ENCODE measurements around the gene SUCLA2.

SUCLA2 gene

DNA sequence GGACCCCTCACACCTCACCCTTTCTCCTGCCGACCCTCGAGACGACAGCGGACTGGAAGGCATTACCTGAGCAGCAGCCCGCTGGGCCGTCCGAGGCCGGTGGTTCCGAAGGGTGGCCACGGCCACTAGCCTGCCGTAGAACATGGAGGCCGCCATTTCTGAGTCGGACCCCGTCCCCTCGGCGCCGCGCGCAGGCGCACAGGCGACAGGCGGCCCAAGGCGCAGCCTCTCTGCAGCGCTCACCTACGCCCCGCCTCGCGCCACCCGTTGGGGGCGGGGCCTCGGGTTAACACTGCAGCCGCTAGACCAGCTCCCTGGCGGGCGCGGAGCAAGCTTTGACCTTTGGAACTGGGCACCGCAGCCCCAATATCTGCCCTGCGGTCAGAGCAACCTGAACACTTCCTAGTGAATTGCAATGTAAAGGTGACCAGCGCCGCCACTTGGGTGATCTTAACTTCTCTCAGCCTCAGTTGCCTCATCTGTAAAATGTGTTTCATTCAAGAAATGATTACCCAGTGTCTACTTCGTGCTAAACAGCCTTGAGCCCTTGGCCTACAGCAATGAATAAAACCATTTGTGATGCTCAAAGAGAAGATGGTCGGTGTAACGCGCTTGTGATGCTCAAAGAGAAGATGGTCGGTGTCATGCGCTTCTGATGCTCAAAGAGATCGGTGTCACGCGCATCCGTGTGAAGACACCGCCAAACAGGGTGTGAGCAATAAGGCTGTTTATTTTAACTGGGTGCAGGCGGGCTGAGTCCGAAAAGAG, at the start of gene SUCLA2:
Gene SUCLA2, minus strand, starts transcription at position 160 of the 768 bp plus-strand sequence. Its CDS starts 4 bp downstream, at position 156.
- no peaks in the 10 kb centered on the region for H3K27me3 ChIP-seq (ENCODE audit: control insufficient read depth, insufficient read depth, low read length)
- peaks cover 6% of the 10 kb centered on the region for H3K36me3 ChIP-seq (ENCODE audit: control insufficient read depth, insufficient read depth, low read length)
- peak within 1 kb of the TSS; percentile 98 for H3K4me3 ChIP-seq (ENCODE audit: low read depth, low read length)
- peak within 1 kb of the TSS; percentile 91 for H3K9ac ChIP-seq (ENCODE audit: low read depth, low read length)
- no peaks in the 10 kb centered on the region for H3K9me3 ChIP-seq (ENCODE audit: control insufficient read depth, insufficient read depth, low read length)
- H3K4me1 ChIP-seq (ENCODE audit: control insufficient read depth, insufficient read depth, low read length) = peaks cover 27% of the 10 kb centered on the region
- H3K27ac ChIP-seq (ENCODE audit: low read depth, low read length) = peak within 1 kb of the TSS; percentile 90

DNA sequence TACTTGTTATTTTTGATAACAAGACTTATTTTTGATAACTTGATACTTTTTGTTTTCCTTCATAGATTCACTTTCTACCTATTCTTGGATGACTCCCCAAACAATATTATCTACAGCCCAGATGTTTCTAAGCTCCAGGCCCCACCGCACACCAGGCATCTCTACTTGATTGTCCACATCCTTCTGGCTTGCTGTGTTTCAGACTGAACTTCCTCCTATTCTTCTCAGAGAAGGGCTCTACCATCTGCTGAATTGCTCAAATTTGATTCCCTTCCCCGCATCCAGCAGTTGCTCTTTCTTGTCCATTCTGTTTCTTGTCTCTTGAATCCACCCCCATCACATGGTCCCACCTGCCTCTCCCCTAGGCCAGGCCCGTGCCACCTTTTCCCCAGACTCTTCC, 49.5 kb upstream of the SUCLA2 start:
- peaks cover 68% of the 10 kb centered on the region for H3K36me3 ChIP-seq (ENCODE audit: control insufficient read depth, insufficient read depth, low read length)

GRCh38 chr13:48043789-48044503, 42.9 kb upstream of the SUCLA2 start:
- Histone ChIP-seq H3K4me3 (ENCODE audit: low read depth, low read length) (no peak overlapping the region), H3K27ac (ENCODE audit: low read depth, low read length) (no peak overlapping the region), H3K9me3 (ENCODE audit: control insufficient read depth, insufficient read depth, low read length) (no peaks in the 10 kb centered on the region), H3K36me3 (ENCODE audit: control insufficient read depth, insufficient read depth, low read length) (peaks cover 72% of the 10 kb centered on the region), H3K4me1 (ENCODE audit: control insufficient read depth, insufficient read depth, low read length) (no peaks in the 10 kb centered on the region), H3K9ac (ENCODE audit: low read depth, low read length) (no peak overlapping the region), H3K27me3 (ENCODE audit: control insufficient read depth, insufficient read depth, low read length) (no peaks in the 10 kb centered on the region)

More for the DNA sequence above, 49.5 kb upstream of the SUCLA2 start:
- H3K27me3 ChIP-seq (ENCODE audit: control insufficient read depth, insufficient read depth, low read length) = no peaks in the 10 kb centered on the region
- no peaks in the 10 kb centered on the region for H3K4me1 ChIP-seq (ENCODE audit: control insufficient read depth, insufficient read depth, low read length)
- H3K27ac ChIP-seq (ENCODE audit: low read depth, low read length) = no peak overlapping the region
- H3K9ac ChIP-seq (ENCODE audit: low read depth, low read length) = no peak overlapping the region
- H3K4me3 ChIP-seq (ENCODE audit: low read depth, low read length) = no peak overlapping the region
- no peaks in the 10 kb centered on the region for H3K9me3 ChIP-seq (ENCODE audit: control insufficient read depth, insufficient read depth, low read length)

GRCh38 chr13:48042894-48043293, 41.8 kb upstream of the SUCLA2 start:
- Histone ChIP-seq H3K27ac (ENCODE audit: low read depth, low read length) (no peak overlapping the region), H3K27me3 (ENCODE audit: control insufficient read depth, insufficient read depth, low read length) (no peaks in the 10 kb centered on the region), H3K4me3 (ENCODE audit: low read depth, low read length) (no peak overlapping the region), H3K9ac (ENCODE audit: low read depth, low read length) (no peak overlapping the region), H3K9me3 (ENCODE audit: control insufficient read depth, insufficient read depth, low read length) (no peaks in the 10 kb centered on the region), H3K36me3 (ENCODE audit: control insufficient read depth, insufficient read depth, low read length) (peaks cover 63% of the 10 kb centered on the region), H3K4me1 (ENCODE audit: control insufficient read depth, insufficient read depth, low read length) (peaks cover 6% of the 10 kb centered on the region; the same call in 1 of the 2 replicates)

- Histone ChIP-seq H3K27ac (ENCODE audit: low read depth, low read length) (no peak overlapping the region), H3K4me3 (ENCODE audit: low read depth, low read length) (no peak overlapping the region), H3K9ac (ENCODE audit: low read depth, low read length) (no peak overlapping the region), H3K36me3 (ENCODE audit: control insufficient read depth, insufficient read depth, low read length) (peaks cover 43% of the 10 kb centered on the region), H3K9me3 (ENCODE audit: control insufficient read depth, insufficient read depth, low read length) (no peaks in the 10 kb centered on the region), H3K4me1 (ENCODE audit: control insufficient read depth, insufficient read depth, low read length) (peaks cover 17% of the 10 kb centered on the region), H3K27me3 (ENCODE audit: control insufficient read depth, insufficient read depth, low read length) (no peaks in the 10 kb centered on the region)
Measured at GRCh38 chr13:48040896-48041295, 39.8 kb upstream of the SUCLA2 start.

DNA sequence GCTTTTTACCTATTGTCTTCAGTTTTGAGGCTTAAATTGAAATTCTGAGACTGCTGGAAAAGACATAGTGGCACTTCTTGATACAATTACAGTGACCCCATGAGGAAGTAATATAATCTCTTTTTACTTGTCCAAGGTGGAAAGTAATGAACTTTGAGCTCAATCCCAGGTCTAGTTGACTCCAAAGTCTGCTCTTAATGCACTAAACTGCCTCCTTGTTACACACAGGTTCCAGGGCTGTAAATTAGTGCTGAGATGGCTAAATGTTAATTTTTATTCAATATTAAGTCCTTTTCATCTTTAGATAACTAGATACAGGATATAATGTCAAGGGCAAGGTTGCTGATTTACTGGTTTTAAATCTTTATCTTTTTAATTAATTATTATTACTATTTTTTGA, 39.0 kb upstream of the SUCLA2 start:
- no peak overlapping the region for H3K4me3 ChIP-seq (ENCODE audit: low read depth, low read length)
- H3K36me3 ChIP-seq (ENCODE audit: control insufficient read depth, insufficient read depth, low read length) = peaks cover 34% of the 10 kb centered on the region
- no peaks in the 10 kb centered on the region for H3K27me3 ChIP-seq (ENCODE audit: control insufficient read depth, insufficient read depth, low read length)
- no peak overlapping the region for H3K9ac ChIP-seq (ENCODE audit: low read depth, low read length)
- H3K4me1 ChIP-seq (ENCODE audit: control insufficient read depth, insufficient read depth, low read length) = peaks cover 17% of the 10 kb centered on the region
- no peak overlapping the region for H3K27ac ChIP-seq (ENCODE audit: low read depth, low read length)
- H3K9me3 ChIP-seq (ENCODE audit: control insufficient read depth, insufficient read depth, low read length) = no peaks in the 10 kb centered on the region

DNA sequence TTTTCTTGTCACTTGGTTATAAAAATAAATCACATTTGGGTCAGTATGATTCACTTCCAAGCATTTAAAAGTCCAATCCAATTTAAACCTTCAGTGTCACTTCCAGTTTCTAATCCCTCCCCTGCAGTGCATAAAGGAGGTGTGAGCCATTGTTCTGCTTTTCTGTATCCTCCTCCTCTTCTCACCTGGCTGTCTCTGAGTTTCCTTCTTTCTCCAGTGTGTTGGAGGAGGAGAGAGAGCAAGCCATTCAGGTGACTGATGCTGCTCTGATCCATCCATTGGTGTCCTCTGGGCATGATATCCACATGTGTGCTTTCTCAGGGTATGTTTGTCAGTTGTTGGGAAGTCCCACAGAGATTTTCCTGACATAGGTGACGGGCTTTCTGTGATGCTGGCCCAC, 37.7 kb upstream of the SUCLA2 start:
- Histone ChIP-seq H3K27me3 (ENCODE audit: control insufficient read depth, insufficient read depth, low read length) (no peaks in the 10 kb centered on the region), H3K36me3 (ENCODE audit: control insufficient read depth, insufficient read depth, low read length) (peaks cover 25% of the 10 kb centered on the region), H3K9ac (ENCODE audit: low read depth, low read length) (no peak overlapping the region), H3K9me3 (ENCODE audit: control insufficient read depth, insufficient read depth, low read length) (peaks cover 3% of the 10 kb centered on the region; the same call in 1 of the 2 replicates), H3K4me1 (ENCODE audit: control insufficient read depth, insufficient read depth, low read length) (peaks cover 17% of the 10 kb centered on the region), H3K27ac (ENCODE audit: low read depth, low read length) (peak overlapping the region; percentile 98), H3K4me3 (ENCODE audit: low read depth, low read length) (peak overlapping the region; percentile 78)

DNA sequence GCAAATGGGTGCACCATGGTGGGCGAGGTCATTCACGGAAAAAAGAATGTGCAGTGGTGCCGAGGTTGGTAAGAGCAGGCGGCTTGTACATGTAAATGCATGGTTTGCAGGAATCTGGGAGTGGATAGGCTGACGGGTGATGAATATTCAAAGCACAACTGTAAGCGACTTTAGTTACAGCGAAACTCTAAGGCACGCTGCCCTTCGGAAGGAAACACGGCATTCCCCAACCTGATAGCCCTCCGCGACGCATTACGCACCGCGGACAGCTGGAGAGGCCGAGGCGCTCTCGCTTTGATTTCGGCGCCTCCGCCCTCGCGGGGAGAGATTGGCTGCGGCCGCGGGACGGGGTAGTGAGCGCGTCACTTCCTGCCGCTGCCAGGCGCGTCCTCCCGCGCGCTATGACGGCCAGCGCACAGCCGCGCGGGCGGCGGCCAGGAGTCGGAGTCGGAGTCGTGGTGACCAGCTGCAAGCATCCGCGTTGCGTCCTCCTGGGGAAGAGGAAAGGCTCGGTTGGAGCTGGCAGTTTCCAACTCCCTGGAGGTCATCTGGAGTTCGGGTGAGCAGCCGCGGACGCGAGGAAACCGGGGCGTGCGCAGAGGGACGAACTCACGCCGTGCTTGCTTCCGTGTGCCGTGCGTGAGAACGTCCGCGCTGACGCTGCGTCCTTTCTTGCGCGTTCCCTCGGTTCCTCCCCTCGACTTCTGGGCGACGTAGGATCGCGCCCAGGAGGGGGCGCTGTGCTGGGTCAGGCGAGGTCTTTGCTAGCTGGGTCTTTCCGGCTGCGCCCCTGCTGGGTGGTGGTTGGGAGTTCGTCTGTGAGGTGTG, 36.5 kb upstream of the SUCLA2 start, which contains the start of gene NUDT15:
Gene NUDT15, plus strand, starts transcription at position 381 of the 828 bp plus-strand sequence. Its CDS starts 21 bp downstream, at position 402.
- peaks cover 19% of the 10 kb centered on the region for H3K36me3 ChIP-seq (ENCODE audit: control insufficient read depth, insufficient read depth, low read length)
- H3K9me3 ChIP-seq (ENCODE audit: control insufficient read depth, insufficient read depth, low read length) = peaks cover 9% of the 10 kb centered on the region
- peak within 1 kb of the TSS; percentile 98 for H3K27ac ChIP-seq (ENCODE audit: low read depth, low read length)
- H3K9ac ChIP-seq (ENCODE audit: low read depth, low read length) = peak within 1 kb of the TSS; percentile 94
- H3K4me1 ChIP-seq (ENCODE audit: control insufficient read depth, insufficient read depth, low read length) = peaks cover 17% of the 10 kb centered on the region
- H3K4me3 ChIP-seq (ENCODE audit: low read depth, low read length) = peak within 1 kb of the TSS; percentile 78
- H3K27me3 ChIP-seq (ENCODE audit: control insufficient read depth, insufficient read depth, low read length) = no peaks in the 10 kb centered on the region

GRCh38 chr13:48029859-48030258, 28.8 kb upstream of the SUCLA2 start:
- no peak overlapping the region for H3K9ac ChIP-seq (ENCODE audit: low read depth, low read length)
- peaks cover 35% of the 10 kb centered on the region for H3K9me3 ChIP-seq (ENCODE audit: control insufficient read depth, insufficient read depth, low read length)
- 0 out of 2 replicates have a peak, but pooled peaks cover 2% of the 10 kb centered on the region for H3K36me3 ChIP-seq (ENCODE audit: control insufficient read depth, insufficient read depth, low read length)
- no peaks in the 10 kb centered on the region for H3K27me3 ChIP-seq (ENCODE audit: control insufficient read depth, insufficient read depth, low read length)
- H3K4me3 ChIP-seq (ENCODE audit: low read depth, low read length) = no peak overlapping the region
- H3K4me1 ChIP-seq (ENCODE audit: control insufficient read depth, insufficient read depth, low read length) = no peaks in the 10 kb centered on the region
- H3K27ac ChIP-seq (ENCODE audit: low read depth, low read length) = no peak overlapping the region

DNA sequence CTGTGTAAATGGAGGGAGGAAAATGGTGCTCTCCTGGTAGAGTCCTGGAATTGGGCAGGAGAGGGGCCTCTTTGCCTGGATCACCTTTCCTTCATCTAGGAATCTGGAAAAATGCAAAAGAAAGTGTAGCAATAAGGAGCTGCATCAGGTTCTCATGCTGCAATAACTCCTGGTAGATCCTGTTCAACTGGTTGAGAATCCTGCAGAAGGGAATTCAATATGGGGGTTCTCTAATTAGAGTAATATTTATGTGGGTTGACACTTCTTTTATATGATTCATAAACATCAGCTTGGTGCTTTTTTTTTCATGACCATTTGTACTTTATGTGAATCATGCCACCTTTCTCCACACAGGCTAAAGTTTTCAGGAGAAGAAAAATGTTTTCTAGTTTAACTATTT, 27.0 kb upstream of the SUCLA2 start:
- no peak overlapping the region for H3K27ac ChIP-seq (ENCODE audit: low read depth, low read length)
- peaks cover 29% of the 10 kb centered on the region for H3K9me3 ChIP-seq (ENCODE audit: control insufficient read depth, insufficient read depth, low read length)
- H3K4me3 ChIP-seq (ENCODE audit: low read depth, low read length) = no peak overlapping the region
- 0 out of 2 replicates have a peak, but pooled peaks cover 2% of the 10 kb centered on the region for H3K36me3 ChIP-seq (ENCODE audit: control insufficient read depth, insufficient read depth, low read length)
- no peak overlapping the region for H3K9ac ChIP-seq (ENCODE audit: low read depth, low read length)
- H3K4me1 ChIP-seq (ENCODE audit: control insufficient read depth, insufficient read depth, low read length) = no peaks in the 10 kb centered on the region
- no peaks in the 10 kb centered on the region for H3K27me3 ChIP-seq (ENCODE audit: control insufficient read depth, insufficient read depth, low read length)
